Natural killer cell (primary cell): ENCODE measurements around the gene ANKRD6. TPM values are rescaled to one million over a fixed set of nuclear protein-coding genes. Genes with fewer than 3 reads are reported as not detected.

Source experiments
- ATAC-seq, 3 donors: fragments of 150-1000 bp in 2 of 3; fragments of 200-7000 bp in 1 of 3; cut with Tn5 transposase; 1 replicate in 1 of 3; 2 replicates in 2 of 3; pipeline ENCODE4 v1.10.0; 2021; ENCODE audit warnings: mild to moderate bottlenecking in 2 of 3, moderate library complexity in 2 of 3
- DNase-seq, 2 donors: peaks; one replicate each; pipeline versions ENCODE4 v3.0.0 to v3.0.0-alpha.2; 2013 to 2021; ENCODE audit warnings: mixed read lengths in 1 of 2
- H3K27ac ChIP-seq: one replicate; pipeline ENCODE4 v1.5.1; 2013; ENCODE audit warnings: mild to moderate bottlenecking, low read length
- H3K27me3 ChIP-seq: one replicate; pipeline ENCODE4 v1.6.1; 2013; ENCODE audit warnings: low read length; ENCODE audit not compliant: control insufficient read depth, insufficient read depth
- H3K36me3 ChIP-seq: one replicate; pipeline ENCODE4 v1.6.1; 2013; ENCODE audit warnings: low read length; ENCODE audit not compliant: control insufficient read depth, insufficient read depth
- H3K4me1 ChIP-seq: one replicate; pipeline ENCODE4 v1.6.1; 2013; ENCODE audit warnings: low read length; ENCODE audit not compliant: control insufficient read depth, insufficient read depth
- H3K4me3 ChIP-seq: one replicate; pipeline ENCODE4 v1.5.1; 2013; ENCODE audit warnings: low read length
- H3K9me3 ChIP-seq: one replicate; pipeline ENCODE4 v1.6.1; 2013; ENCODE audit warnings: low read length; ENCODE audit not compliant: control insufficient read depth, insufficient read depth
- H3K27ac Mint-ChIP-seq, 2 donors: one replicate each; pipeline ENCODE4 v1.8.0; 2022; ENCODE audit warnings: mild to moderate bottlenecking in 2 of 2, mixed read lengths in 2 of 2, moderate library complexity in 1 of 2
- H3K27me3 Mint-ChIP-seq, 2 donors: one replicate each; pipeline ENCODE4 v1.8.0; 2022; ENCODE audit warnings: low read depth in 2 of 2, mixed read lengths in 2 of 2
- H3K36me3 Mint-ChIP-seq: one replicate; pipeline ENCODE4 v1.8.0; 2022; ENCODE audit warnings: mixed read lengths
- H3K4me1 Mint-ChIP-seq, 2 donors: one replicate each; pipeline ENCODE4 v1.8.0; 2022; ENCODE audit warnings: mixed read lengths in 2 of 2
- H3K4me3 Mint-ChIP-seq: one replicate; pipeline ENCODE4 v1.8.0; 2022; ENCODE audit warnings: mild to moderate bottlenecking, moderate library complexity, mixed read lengths
- H3K9me3 Mint-ChIP-seq, 2 donors: one replicate each; pipeline ENCODE4 v1.8.0; 2022; ENCODE audit warnings: mixed read lengths in 2 of 2
- CTCF ChIP-seq: fragments of 200-600 bp; IDR thresholded peaks from one replicate; pipeline ENCODE4 v1.8.0; 2022; ENCODE audit warnings: antibody characterized with exemption
- WGBS: methylation state at CpG from one replicate; pipeline ENCODE4 v1.1.7; 2013; ENCODE audit warnings: missing lambda C conversion rate; ENCODE audit not compliant: insufficient coverage; 5-methylcytosine and 5-hydroxymethylcytosine counted together
- intact Hi-C: fragments of 100-400 bp; cut with micrococcal nuclease; formaldehyde crosslinking; loops from one replicate; pipeline ENCODE4 v1.14.2; 2022
- total RNA-seq, 4 donors: library from RNA; stranded (reverse); fragments of 120-200 nt in 1 of 4; gene quantifications; one replicate each; pipeline versions ENCODE4 v1.2.3 to v1.2.4, GENCODE V29; 2013 to 2022

ANKRD6 gene
- total RNA-seq, 3 donors from 2014 or later (not counting 1 experiment from before 2014, with no cell fraction given) = 4.5 to 9.0 (median 4.6) TPM

GRCh38 chr6:89615882-89616281, 182.9 kb downstream of the ANKRD6 start:
- ATAC-seq (no peak), DNase-seq (no peak)
- Mint-ChIP-seq H3K4me1 (no peaks in the 10 kb centered on the region), H3K9me3 (no peaks in the 10 kb centered on the region), H3K4me3 (no peak overlapping the region), H3K36me3 (no peaks in the 10 kb centered on the region), H3K27ac (no peak overlapping the region), H3K27me3 (no peaks in the 10 kb centered on the region)
- intact Hi-C loops = no loop called here
- no peaks in the 10 kb centered on the region for H3K27me3 ChIP-seq
- no peak overlapping the region for H3K27ac ChIP-seq
- no peak for TF ChIP-seq CTCF
- no peaks in the 10 kb centered on the region for H3K36me3 ChIP-seq
- H3K4me3 ChIP-seq = no peak overlapping the region
- no peaks in the 10 kb centered on the region for H3K4me1 ChIP-seq
- WGBS = 92% methylated on average over 5 of the region's 5 CpGs
- H3K9me3 ChIP-seq = no peaks in the 10 kb centered on the region

GRCh38 chr6:89616531-89616930, 183.6 kb downstream of the ANKRD6 start:
- DNase-seq (no peak), ATAC-seq (no peak)
- no peaks in the 10 kb centered on the region for H3K27me3 Mint-ChIP-seq
- intact Hi-C loops = no loop called here
- no peaks in the 10 kb centered on the region for H3K9me3 ChIP-seq
- no peaks in the 10 kb centered on the region for H3K36me3 Mint-ChIP-seq
- no peaks in the 10 kb centered on the region for H3K4me1 Mint-ChIP-seq
- H3K27ac ChIP-seq = no peak overlapping the region
- 79% methylated on average over 5 of the region's 5 CpGs for WGBS
- H3K4me3 ChIP-seq = no peak overlapping the region
- H3K27me3 ChIP-seq = no peaks in the 10 kb centered on the region
- H3K9me3 Mint-ChIP-seq = no peaks in the 10 kb centered on the region
- H3K27ac Mint-ChIP-seq = no peak overlapping the region
- no peaks in the 10 kb centered on the region for H3K36me3 ChIP-seq
- no peak overlapping the region for H3K4me3 Mint-ChIP-seq
- no peaks in the 10 kb centered on the region for H3K4me1 ChIP-seq
- TF ChIP-seq CTCF = no peak

- H3K27ac Mint-ChIP-seq = no peak overlapping the region
- intact Hi-C loops = no loop called here
- no peaks in the 10 kb centered on the region for H3K9me3 ChIP-seq
- H3K27me3 ChIP-seq = no peaks in the 10 kb centered on the region
- TF ChIP-seq CTCF = no peak
- no peaks in the 10 kb centered on the region for H3K9me3 Mint-ChIP-seq
- no peaks in the 10 kb centered on the region for H3K27me3 Mint-ChIP-seq
- H3K36me3 ChIP-seq = no peaks in the 10 kb centered on the region
- H3K4me3 Mint-ChIP-seq = no peak overlapping the region
- DNase-seq (no peak), ATAC-seq (no peak)
- no peak overlapping the region for H3K27ac ChIP-seq
- H3K4me1 Mint-ChIP-seq = no peaks in the 10 kb centered on the region
- no peak overlapping the region for H3K4me3 ChIP-seq
- no peaks in the 10 kb centered on the region for H3K4me1 ChIP-seq
- 96% methylated on average over 6 of the region's 6 CpGs for WGBS
- H3K36me3 Mint-ChIP-seq = no peaks in the 10 kb centered on the region
Measured at GRCh38 chr6:89618026-89618425, 185.1 kb downstream of the ANKRD6 start.

GRCh38 chr6:89619567-89619966, 186.6 kb downstream of the ANKRD6 start:
- ATAC-seq (no peak), DNase-seq (no peak)
- no peak overlapping the region for H3K4me3 Mint-ChIP-seq
- intact Hi-C loops = no loop called here
- no peaks in the 10 kb centered on the region for H3K27me3 Mint-ChIP-seq
- Histone ChIP-seq H3K27me3 (no peaks in the 10 kb centered on the region), H3K9me3 (no peaks in the 10 kb centered on the region), H3K27ac (no peak overlapping the region), H3K4me1 (no peaks in the 10 kb centered on the region), H3K4me3 (no peak overlapping the region), H3K36me3 (no peaks in the 10 kb centered on the region)
- 94% methylated on average over 5 of the region's 6 CpGs for WGBS
- H3K9me3 Mint-ChIP-seq = no peaks in the 10 kb centered on the region
- no peaks in the 10 kb centered on the region for H3K36me3 Mint-ChIP-seq
- no peak for TF ChIP-seq CTCF
- H3K4me1 Mint-ChIP-seq = no peaks in the 10 kb centered on the region
- no peak overlapping the region for H3K27ac Mint-ChIP-seq
